ENCODE data around the gene MT1F.
"Not testable (repeated sequence)": the region's sequence is repeated elsewhere in the genome, so short reads cannot be mapped to it uniquely, and the experiment has no call there.

MT1F gene

GRCh38 chr16:56673921-56674320, 16.2 kb downstream of the MT1F start:
- DNase-seq: peak; percentile 14

- DNase-seq: not testable (repeated sequence)
Observed at GRCh38 chr16:56674570-56674969, 16.8 kb downstream of the MT1F start.

- DNase-seq: peak; percentile 27
Observed at GRCh38 chr16:56675685-56676210, 18.0 kb downstream of the MT1F start.

- DNase-seq: no peak
Observed at GRCh38 chr16:56677474-56677873, 19.7 kb downstream of the MT1F start.

DNA sequence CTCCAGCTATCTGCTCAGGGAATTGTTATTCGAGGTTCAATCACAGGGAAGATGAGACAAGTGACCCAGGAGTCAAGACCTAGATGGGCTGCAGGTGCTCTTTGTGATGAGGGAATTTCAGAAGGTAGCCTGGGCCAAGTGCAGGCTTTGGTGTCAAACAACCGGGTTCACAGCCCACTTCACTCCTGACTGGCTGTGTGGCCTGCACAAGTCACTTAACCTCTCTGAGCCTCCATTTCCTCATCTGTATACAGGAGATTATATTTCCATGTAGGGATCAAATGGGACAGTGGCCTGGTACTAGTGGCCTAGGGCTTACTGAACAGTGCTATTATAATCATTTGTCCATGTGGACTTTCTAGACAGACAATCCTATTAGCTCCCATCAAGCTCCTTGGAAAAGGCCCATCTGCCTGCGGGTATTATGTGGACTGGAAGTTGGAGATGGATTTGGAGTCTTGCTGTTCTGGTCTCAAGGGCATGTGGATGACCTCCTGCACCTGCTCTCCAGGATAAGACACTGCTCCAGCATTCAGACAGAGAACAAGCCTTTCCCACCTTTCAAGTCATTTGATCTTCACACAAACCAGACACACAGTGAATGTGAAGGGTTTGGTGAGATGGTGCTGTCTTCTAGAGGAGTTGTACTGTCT, 21.4 kb downstream of the MT1F start:
- DNase-seq: no peak

GRCh38 chr16:56679818-56680217, 22.1 kb downstream of the MT1F start:
- no peak for DNase-seq

GRCh38 chr16:56681939-56682702, 24.4 kb downstream of the MT1F start, which contains the start of gene MT1X:
TSS of gene MT1X (plus strand) at chr16:56682470. CDS start at chr16:56682541, 71 bp downstream.
- DNase-seq: peak; percentile 82

- no peak for DNase-seq
Observed at GRCh38 chr16:56682703-56683397, 25.1 kb downstream of the MT1F start.

- DNase-seq: no peak
Observed at GRCh38 chr16:56683424-56684172, 25.8 kb downstream of the MT1F start.

GRCh38 chr16:56684256-56684925, 26.6 kb downstream of the MT1F start:
- no peak for DNase-seq

DNA sequence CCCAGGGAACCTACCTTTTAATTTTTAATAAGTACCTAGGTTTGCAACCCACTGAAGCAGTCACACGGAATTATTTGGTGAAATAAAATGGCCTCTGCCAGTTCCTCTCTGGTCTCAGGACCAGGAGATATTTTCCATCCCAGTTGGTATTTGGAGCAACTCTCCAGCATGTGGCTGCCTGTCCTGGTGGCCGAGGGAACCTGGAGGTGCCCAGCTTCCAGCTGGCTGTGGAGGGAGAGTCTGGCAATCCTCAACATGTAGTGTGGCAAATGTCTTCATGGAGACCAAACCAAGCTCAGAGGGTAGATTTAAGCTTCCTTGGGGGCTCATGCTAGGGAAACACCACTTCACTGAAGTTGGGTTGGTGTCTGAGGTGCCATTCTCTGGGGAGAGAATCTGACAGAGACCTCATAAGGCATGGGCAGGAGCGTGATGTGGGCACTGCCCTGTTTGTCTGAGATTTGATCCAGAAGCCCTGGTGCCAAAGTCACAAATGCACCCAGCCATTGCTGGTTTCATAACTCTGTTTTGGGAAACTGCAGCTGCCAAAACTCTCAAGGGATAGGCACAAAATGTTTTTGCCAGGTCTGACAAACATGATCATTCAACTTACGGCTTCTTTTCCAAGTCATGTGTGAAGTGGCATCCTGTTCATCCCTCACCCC, 27.3 kb downstream of the MT1F start:
- DNase-seq: no peak

- no peak for DNase-seq
Observed at GRCh38 chr16:56686758-56687157, 29.0 kb downstream of the MT1F start.

- no peak for DNase-seq
Observed at GRCh38 chr16:56688762-56689161, 31.0 kb downstream of the MT1F start.

- DNase-seq: no peak
Observed at GRCh38 chr16:56689171-56689570, 31.4 kb downstream of the MT1F start.

DNA sequence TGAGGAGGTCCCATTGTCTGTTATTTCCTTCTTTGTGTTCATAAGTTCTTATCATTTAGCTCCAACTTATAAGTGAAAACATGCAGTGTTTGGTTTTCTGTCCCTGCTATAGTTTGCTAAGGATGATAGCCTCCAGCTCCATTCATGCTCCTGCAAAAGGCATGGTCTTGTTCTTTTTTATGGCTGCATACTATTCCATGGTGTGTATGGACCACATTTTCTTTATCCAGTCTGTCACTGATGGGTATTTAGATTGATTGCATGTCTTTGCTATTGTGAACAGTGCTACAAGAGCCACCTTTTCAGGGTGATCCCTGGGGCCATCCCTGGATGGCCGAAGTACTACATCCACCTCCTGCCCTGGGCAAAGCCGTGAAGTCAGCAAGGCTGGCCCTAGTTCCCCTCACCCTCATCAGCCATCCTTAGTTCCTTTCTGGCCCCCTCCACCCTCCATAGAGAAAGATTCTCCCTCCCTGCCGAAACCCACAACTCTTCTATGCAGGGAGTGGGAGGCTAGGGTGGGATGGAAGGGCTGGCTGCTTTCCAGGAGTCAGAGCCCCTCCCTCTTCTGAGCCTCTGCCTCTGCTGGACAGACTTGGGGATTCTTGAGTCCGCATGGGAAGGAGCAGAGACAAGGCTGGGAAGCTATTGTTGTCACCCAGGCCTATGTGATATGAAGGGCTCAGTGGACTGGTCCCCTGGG, 32.8 kb downstream of the MT1F start:
- no peak for DNase-seq

- DNase-seq: no peak
Observed at GRCh38 chr16:56691885-56692284, 34.1 kb downstream of the MT1F start.

DNA sequence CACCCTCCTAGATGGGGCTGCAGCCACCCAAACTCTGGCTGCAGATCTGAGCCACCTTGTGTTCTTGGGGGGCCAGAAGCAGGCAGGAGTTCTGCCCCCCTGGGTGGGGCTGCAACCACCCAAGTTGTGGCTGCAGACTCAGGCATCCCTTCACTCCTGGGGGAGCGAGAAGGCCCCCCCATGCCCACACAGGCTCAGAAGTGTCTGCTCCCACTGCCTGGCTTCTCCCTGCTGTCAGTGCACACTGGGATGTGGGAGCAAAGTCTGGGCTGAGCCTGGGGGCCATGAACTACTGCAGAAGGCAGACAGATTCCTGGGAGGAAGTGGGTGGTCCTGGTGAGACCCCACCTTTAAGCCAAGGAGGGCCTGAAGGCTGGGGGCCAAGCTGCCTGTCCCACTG, 37.5 kb downstream of the MT1F start:
- no peak for DNase-seq

GRCh38 chr16:56697456-56698155, 39.8 kb downstream of the MT1F start:
- DNase-seq: no peak

GRCh38 chr16:56700195-56700594, 42.4 kb downstream of the MT1F start:
- no peak for DNase-seq

DNA sequence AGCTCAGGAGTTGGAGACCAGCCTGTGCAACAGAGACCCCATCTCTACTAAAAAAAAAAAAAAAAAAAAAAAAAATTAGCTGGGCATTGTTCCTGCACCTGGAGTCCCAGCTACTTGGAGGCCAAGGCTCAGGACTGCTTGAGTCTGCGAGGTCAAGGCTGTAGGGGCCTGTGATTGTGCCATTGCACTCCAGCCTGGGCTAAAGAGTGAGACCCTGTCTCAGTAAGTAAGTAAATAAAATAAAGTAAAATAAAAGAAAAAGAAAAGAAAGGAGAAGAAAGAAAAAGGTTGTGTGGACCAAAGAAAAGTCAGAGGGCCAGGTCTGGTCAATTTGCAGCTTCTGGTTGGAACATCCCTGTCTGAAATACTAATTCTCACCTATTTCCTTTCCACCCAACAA, 42.9 kb downstream of the MT1F start:
- no peak for DNase-seq

Data from central memory CD4-positive, alpha-beta T cell (primary cell).